Ovary (tissue), 9 donors: ENCODE measurements around the gene TEDC2. TPM values are rescaled to one million over a fixed set of nuclear protein-coding genes. Genes with fewer than 3 reads are reported as not detected.

ENCODE experiments used
- DNase-seq, 5 donors: peaks; one replicate each; pipeline ENCODE4 v3.0.0-alpha.2; 2019 to 2020
- H3K27ac ChIP-seq, 2 donors: fragments of 200-600 bp; one replicate each; pipeline versions ENCODE4 v1.5.1 to v1.8.0; 2019 to 2022
- H3K27me3 ChIP-seq: fragments of 200-600 bp; one replicate; pipeline ENCODE4 v1.8.0; 2022
- H3K36me3 ChIP-seq: fragments of 200-600 bp; sonication (generic); one replicate; pipeline ENCODE4 v1.5.1; 2019
- H3K4me1 ChIP-seq: one replicate; pipeline ENCODE4 v1.8.1; 2013; ENCODE audit warnings: mild to moderate bottlenecking, moderate library complexity; ENCODE audit not compliant: insufficient read depth
- H3K4me3 ChIP-seq: fragments of 200-600 bp; sonication (generic); one replicate; pipeline ENCODE4 v1.5.1; 2017
- H3K9me3 ChIP-seq, 2 donors: fragments of 200-600 bp in 1 of 2; sonication (generic) in 1 of 2; one replicate each; pipeline versions ENCODE4 v1.5.1 to v1.8.1; 2013 to 2019; ENCODE audit warnings: mild to moderate bottlenecking in 1 of 2, moderate library complexity in 1 of 2
- CTCF ChIP-seq, 3 donors: fragments of 450-650 bp in 2 of 3; fragments of 200-600 bp in 1 of 3; IDR thresholded peaks; one replicate each; pipeline versions ENCODE4 v1.5.1 to v1.8.0; 2016 to 2022; ENCODE audit warnings: antibody characterized with exemption in 3 of 3, mild to moderate bottlenecking in 1 of 3
- EP300 ChIP-seq: sonication (generic); formaldehyde crosslinking; IDR thresholded peaks from one replicate; pipeline ENCODE4 v1.6.1; 2017; ENCODE audit warnings: antibody characterized with exemption
- POLR2A ChIP-seq: fragments of 450-650 bp; IDR thresholded peaks from one replicate; pipeline ENCODE4 v1.6.1; 2017; ENCODE audit warnings: antibody characterized with exemption, mild to moderate bottlenecking, moderate library complexity
- WGBS, 3 donors: extraction: QIAGEN DNeasy Blood & Tissue Kit in 1 of 3; methylation state at CpG; one replicate each; pipeline versions ENCODE4 v1.1.5 to v1.1.7; 2013 to 2017; 5-methylcytosine and 5-hydroxymethylcytosine counted together
- intact Hi-C, 4 donors: fragments of 100-400 bp; cut with DNase I; formaldehyde crosslinking; loops; one replicate each; pipeline versions ENCODE4 v1.11.0 to v1.15.1; 2022 to 2023
- polyA plus RNA-seq, 2 donors: library from polyadenylated mRNA; stranded (reverse); fragments of 200-250 nt in 1 of 2; fragments of 350-450 nt in 1 of 2; fragmentation: Illumina TruSeq in 1 of 2; extraction: RNeasy Lipid Tissue Mini Kit (QIAGEN cat#74804) in 1 of 2; gene quantifications; one replicate each; pipeline ENCODE4 v1.2.3, GENCODE V29; 2013 to 2014
- total RNA-seq, 7 donors: library from RNA; depleted of rRNA in 2 of 7; stranded (reverse); fragments of >200 nt in 2 of 7; fragmentation: NEBNext Ultra II Directional in 3 of 7; extraction: Animal tissue kit (Norgen Biotek cat#: 25700) in 3 of 7; gene quantifications; one replicate each; pipeline versions ENCODE4 v1.1.0 to v1.2.4, GENCODE V29; 2016 to 2023
- donor health status: DM: no; HTN: no; CAD: no; lungs with moderate emphysema.
- donor health status: DM: no; HTN: no; CAD: no.
- donor health status: Bipolar disorder and iron deficiency.
- donor health status: DM: yes; HTN: yes; CAD: no.
- donor health status: DM: no; HTN: no; CAD: no.
- donor health status: DM: yes; HTN: yes; CAD: no.

Gene TEDC2
- total and polyA plus RNA-seq, 9 donors, result 0.38 to 2.0 (median 1.3) TPM; not detected in 3

- H3K4me1 ChIP-seq, result peaks cover 12% of the 10 kb centered on the region
- TF ChIP-seq EP300, result no peak
- TF ChIP-seq POLR2A, result no peak
- TF ChIP-seq CTCF (IDR thresholded peaks at IDR 0.05), result no peak
- H3K4me3 ChIP-seq, result no peak within 1 kb of the TSS
- DNase-seq, result peak in 1 of 5 donors; percentile 43
- no peaks in the 10 kb centered on the region for H3K36me3 ChIP-seq
- intact Hi-C loops, result no loop called here
- no peak within 1 kb of the TSS for H3K27ac ChIP-seq
- no peaks in the 10 kb centered on the region for H3K9me3 ChIP-seq
- peaks cover 6% of the 10 kb centered on the region for H3K27me3 ChIP-seq
- 0 to 1% (median 1%) methylated on average over 11 to 59 of the region's 59 CpGs for WGBS, 3 donors
Measured at GRCh38 chr16:2471016-2471652, 11.2 kb downstream of the TEDC2 start, which contains the start of gene NTN3. Gene NTN3 (plus strand): TSS chr16:2471297. CDS start chr16:2471702, 405 bp downstream.

DNA sequence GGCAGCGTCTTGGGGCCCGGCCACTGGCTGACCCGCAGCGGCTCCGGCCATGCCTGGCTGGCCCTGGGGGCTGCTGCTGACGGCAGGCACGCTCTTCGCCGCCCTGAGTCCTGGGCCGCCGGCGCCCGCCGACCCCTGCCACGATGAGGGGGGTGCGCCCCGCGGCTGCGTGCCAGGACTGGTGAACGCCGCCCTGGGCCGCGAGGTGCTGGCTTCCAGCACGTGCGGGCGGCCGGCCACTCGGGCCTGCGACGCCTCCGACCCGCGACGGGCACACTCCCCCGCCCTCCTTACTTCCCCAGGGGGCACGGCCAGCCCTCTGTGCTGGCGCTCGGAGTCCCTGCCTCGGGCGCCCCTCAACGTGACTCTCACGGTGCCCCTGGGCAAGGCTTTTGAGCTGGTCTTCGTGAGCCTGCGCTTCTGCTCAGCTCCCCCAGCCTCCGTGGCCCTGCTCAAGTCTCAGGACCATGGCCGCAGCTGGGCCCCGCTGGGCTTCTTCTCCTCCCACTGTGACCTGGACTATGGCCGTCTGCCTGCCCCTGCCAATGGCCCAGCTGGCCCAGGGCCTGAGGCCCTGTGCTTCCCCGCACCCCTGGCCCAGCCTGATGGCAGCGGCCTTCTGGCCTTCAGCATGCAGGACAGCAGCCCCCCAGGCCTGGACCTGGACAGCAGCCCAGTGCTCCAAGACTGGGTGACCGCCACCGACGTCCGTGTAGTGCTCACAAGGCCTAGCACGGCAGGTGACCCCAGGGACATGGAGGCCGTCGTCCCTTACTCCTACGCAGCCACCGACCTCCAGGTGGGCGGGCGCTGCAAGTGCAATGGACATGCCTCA, 12.0 kb downstream of the TEDC2 start:
- Histone ChIP-seq H3K4me3 (no peak overlapping the region), H3K4me1 (peaks cover 12% of the 10 kb centered on the region), H3K27me3 (peaks cover 6% of the 10 kb centered on the region), H3K27ac (no peak overlapping the region), H3K9me3 (no peaks in the 10 kb centered on the region), H3K36me3 (no peaks in the 10 kb centered on the region)
- 36 to 44% (median 42%) methylated on average over 37 to 61 of the region's 61 CpGs for WGBS, 3 donors
- intact Hi-C loops, result no loop called here
- TF ChIP-seq POLR2A, result no peak
- no peak for TF ChIP-seq EP300
- TF ChIP-seq CTCF (IDR thresholded peaks at IDR 0.05), result no peak
- peak in 1 of 5 donors; percentile 38 for DNase-seq

GRCh38 chr16:2472488-2472864, 12.6 kb downstream of the TEDC2 start:
- 92 to 95% (median 93%) methylated on average over 27 of the region's 27 CpGs for WGBS, 3 donors
- no peaks in the 10 kb centered on the region for H3K36me3 ChIP-seq
- no peaks in the 10 kb centered on the region for H3K9me3 ChIP-seq
- peaks cover 12% of the 10 kb centered on the region for H3K4me1 ChIP-seq
- no peak overlapping the region for H3K4me3 ChIP-seq
- peaks cover 6% of the 10 kb centered on the region for H3K27me3 ChIP-seq
- TF ChIP-seq POLR2A (no peak), CTCF (IDR thresholded peaks at IDR 0.05) (no peak), EP300 (no peak)
- DNase-seq, result no peak
- no peak overlapping the region for H3K27ac ChIP-seq
- intact Hi-C loops, result no loop called here

GRCh38 chr16:2472885-2473445, 13.1 kb downstream of the TEDC2 start:
- peak in 1 of 5 donors; percentile 35 for DNase-seq
- no peaks in the 10 kb centered on the region for H3K9me3 ChIP-seq
- peaks cover 6% of the 10 kb centered on the region for H3K27me3 ChIP-seq
- intact Hi-C loops, result no loop called here
- no peaks in the 10 kb centered on the region for H3K36me3 ChIP-seq
- no peak overlapping the region for H3K27ac ChIP-seq
- H3K4me1 ChIP-seq, result peaks cover 12% of the 10 kb centered on the region
- TF ChIP-seq POLR2A (no peak), EP300 (no peak), CTCF (IDR thresholded peaks at IDR 0.05) (no peak)
- no peak overlapping the region for H3K4me3 ChIP-seq
- 88 to 93% (median 89%) methylated on average over 14 of the region's 14 CpGs for WGBS, 3 donors
